ENCODE data around the gene TBC1D8. TPM values are rescaled to one million over a fixed set of nuclear protein-coding genes. Genes with fewer than 3 reads are reported as not detected.
A peak's percentile ranks its signal among the peaks of the same experiment; 100 is the strongest.

The TBC1D8 gene
- total RNA-seq, 1 donor from 2014 or later: 32.4 TPM

DNA sequence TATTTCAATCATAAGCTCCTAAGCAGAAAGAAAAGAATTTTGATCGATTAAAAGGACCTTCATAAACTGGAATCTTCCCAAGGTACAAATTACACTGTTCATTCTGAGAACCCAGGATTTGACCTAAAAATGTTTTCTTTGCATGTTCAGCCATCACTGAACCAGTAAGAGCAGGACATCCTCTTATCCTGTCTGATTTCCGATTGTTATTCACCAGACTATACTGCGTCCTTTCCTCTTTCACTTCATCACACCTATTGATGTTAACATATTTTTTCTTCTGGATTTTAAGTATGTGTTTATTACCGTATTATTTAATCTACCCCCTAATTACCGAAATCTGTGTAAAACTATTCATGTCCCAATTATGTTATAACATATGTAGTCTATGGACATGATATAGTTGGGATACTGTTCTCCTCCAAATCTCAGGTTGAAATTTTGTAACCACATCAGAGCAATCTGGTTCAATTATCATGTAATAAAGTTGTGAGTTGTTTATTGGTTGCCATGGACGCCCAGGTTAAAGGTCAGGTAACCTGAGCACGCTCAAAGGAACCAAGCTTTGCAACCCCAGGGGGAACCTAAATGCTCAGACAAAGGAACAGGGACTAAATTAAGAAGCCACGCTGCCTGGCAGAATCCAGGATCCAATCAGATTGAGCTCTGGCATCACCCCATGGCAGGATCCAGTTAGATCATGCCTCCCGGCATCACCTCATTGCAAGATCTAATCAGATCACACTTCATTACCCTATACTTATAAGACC lies 11.6 kb upstream of the TBC1D8 start:
- no peak for DNase-seq

DNA sequence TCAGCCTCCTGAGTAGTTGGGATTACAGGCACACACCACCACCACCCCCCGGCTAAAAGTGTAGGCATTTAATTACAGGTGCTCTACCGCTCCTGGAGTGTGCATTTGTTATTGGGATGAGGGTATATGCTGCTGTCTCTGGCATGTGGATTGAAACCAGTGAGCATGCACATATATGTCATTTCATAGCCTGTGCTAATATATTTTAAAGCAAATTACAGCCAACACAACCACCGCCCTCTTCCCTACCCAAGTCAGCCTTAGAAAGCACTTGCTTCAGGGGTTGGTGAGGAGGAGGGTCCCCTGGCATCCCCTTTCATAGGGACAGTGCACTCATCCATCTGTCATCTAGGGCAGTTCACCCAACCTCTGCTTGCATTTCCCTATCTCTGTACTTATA lies 10.5 kb upstream of the TBC1D8 start:
- no peak for DNase-seq

DNA sequence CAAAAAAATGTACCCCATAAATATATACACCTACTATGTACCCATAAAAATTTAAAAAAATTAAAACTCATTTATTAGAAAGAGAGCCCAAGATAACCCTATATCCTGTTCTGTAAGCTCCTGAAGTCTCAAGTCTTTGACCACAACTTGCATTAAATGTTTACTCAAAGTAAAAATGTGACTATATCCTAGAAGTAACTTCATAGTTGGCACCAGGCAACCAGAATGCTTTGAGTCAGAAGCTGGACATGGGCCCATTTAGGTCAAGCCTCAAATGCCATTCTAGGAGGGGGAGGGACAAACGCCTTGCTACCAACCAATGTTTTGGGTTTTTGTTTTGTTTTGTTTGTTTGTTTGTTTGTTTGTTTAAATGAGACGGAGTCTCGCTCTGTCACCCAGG lies 9.3 kb upstream of the TBC1D8 start:
- DNase-seq: no peak

GRCh38 chr2:101159526-101159925 lies 8.3 kb upstream of the TBC1D8 start:
- no peak for DNase-seq

DNA sequence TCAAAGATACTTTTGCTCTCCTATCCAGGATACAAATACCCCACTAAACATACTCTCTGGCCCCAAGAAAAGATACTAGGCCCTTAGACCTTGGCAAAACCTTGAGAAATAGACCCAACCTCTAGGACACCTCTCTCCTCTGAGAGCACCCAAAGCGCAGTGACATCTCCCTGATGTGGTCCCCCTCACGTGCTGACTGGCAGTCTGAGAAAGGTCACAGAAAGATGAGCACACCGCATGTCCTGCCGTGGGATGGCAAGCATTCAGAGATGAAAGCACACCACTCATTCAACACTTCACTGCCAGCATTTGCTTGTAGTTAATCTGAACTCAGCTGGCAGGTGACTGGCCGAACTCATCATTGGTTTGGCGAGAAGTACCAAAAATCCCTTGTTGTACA lies 6.1 kb upstream of the TBC1D8 start:
- DNase-seq: no peak

DNA sequence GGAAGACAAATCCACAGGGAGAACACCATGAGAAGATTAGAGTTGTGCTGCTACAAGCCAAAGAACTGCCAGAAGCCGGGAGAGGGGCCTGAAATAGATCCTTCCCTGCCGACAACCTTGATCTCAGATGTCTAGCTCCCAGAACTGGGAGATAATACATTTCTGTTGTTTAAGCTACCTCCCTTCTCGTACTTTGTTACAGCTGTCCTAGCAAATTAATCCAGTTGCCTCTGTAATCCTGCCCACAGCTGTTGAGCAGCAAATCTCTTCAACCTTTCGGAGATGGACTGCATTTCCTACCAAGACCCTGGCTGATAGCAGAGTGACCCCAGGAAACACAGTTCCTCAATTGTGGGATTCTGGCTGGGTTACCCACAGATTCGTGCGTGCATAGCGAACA lies 2.6 kb upstream of the TBC1D8 start:
- peak; percentile 68 for DNase-seq

- DNase-seq: no peak
Observed at GRCh38 chr2:101153077-101153707, 2.0 kb upstream of the TBC1D8 start.

GRCh38 chr2:101152272-101153076 lies 1.3 kb upstream of the TBC1D8 start:
- DNase-seq: peak; percentile 73

GRCh38 chr2:101151859-101152271 lies 683 bp upstream of the TBC1D8 start:
- DNase-seq: peak; percentile 30

DNA sequence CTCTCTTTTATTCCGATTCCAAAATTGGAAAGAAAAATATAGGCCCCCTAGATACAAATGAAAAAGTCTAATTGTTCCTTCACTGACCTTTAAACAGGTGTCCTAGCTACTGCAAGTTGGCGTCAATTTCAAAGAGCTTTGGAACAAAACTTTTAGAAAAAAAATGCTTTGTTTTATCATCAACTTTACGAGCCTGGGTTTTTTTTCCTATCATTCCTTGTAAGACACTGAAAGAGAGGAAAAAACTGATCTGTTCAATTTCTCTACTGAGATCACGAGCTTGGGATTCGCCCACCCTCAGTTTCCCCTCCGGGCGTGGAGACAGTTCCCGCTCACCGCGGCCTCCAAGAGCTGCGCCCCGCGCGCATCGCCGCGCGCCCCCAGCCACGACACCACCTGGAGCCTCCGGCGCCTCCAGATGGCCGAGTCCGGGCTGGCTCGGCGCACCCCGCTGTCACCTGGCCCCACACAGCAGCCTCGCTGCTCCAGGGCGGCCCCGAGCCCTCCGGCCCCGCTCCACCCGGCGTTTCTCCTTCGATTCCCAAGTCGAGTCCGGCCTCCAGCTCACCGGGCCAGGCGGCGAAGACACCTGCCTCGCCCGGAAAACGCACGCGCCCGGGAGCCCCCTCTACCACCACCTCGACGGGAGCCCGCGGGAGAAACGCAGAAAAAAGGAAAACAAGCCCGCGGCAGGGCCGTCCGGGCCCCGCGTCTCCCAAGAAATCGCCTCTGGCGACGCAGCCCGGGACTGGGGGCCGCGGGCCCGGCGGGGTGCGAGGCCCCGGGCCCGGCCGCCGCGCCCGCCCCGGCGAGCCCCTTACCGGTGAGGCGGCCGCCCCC lies 656 bp downstream of the TBC1D8 start:
- DNase-seq: peak; percentile 34

DNA sequence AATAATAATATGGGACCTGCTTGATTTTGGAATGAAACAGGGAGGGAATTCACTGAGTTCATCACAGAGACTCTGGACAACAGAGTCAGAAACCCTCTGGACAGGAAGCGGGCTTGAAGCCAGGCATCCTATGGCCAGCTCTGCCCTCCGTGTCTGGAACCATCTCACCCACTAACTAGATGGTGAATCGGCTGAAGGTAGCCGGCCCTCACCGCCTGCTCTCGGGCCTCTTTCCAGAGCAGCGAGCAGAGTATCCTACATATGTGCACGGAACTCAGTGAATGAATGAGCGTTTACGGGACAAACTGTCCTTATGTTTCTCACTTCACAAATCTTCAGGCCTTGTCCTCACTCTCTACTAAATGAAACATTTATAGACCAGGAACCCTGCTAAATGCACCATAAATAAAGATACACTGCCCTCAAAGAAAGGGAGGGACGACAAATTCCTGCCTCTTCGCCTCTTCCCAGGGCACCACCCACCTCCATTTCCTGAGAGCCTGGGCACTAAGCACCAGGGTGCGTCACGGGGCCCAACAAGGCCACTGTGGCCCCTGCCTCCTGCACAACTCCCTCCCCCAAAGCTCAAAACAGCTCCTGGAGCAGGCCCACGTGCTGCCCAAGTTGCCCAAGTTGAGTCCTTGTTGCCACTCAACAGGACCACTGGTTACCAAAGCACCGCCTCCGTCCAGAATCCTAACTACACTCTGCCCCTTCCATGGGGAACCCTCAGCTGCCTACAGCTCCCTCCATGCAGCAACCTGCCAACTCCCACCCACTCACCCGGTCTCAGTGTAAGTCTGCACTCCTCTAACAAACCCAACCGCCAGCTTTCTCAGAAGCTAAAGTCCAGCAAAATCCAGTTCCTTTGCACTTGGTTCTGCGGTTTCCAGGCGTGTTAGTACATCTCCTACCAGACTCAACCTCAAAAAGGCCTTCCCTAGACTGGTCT lies 1.7 kb downstream of the TBC1D8 start:
- DNase-seq: peak; percentile 35

DNA sequence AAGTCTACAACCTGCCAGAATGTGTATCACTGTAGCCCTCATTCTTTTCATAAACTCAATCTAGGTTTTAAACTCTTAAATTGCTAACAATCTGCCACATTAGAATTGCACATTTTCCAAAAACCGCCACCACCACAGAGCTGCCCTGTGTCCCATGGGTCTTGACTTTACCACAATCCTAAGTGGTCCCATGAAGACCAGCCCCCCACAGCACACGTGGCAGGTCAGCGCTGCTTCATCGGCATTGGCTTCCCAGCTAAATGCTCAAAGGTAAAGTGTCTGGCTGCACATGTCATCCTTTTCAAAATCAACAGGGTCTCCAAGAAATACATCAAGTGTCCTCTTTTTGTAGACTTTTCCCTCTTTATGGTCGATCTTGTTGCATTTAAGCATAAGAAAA lies 2.4 kb downstream of the TBC1D8 start:
- no peak for DNase-seq

- no peak for DNase-seq
Observed at GRCh38 chr2:101147971-101148370, 3.2 kb downstream of the TBC1D8 start.

GRCh38 chr2:101147062-101147461 lies 4.1 kb downstream of the TBC1D8 start:
- no peak for DNase-seq

GRCh38 chr2:101146535-101146934 lies 4.6 kb downstream of the TBC1D8 start:
- no peak for DNase-seq

DNA sequence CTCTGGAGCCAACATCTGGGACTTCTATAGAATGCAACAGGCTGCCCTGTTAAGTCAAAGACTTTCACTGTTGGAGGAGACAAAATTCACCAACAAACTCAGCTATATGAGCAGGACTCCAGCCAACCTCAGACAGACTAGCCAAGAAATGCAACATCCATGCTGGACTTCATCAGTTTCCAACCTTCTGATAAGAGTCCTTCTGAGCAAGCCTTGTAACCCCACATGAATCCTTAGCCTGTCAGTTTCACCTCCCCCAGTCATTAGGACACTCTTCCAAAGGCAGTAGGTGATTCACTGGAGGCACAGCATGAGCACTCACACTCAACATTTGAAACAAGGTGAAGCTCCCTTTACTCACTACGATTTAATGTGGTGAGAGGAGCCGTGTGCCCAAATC lies 5.8 kb downstream of the TBC1D8 start:
- DNase-seq: no peak

GRCh38 chr2:101142163-101142562 lies 9.0 kb downstream of the TBC1D8 start:
- no peak for DNase-seq

DNA sequence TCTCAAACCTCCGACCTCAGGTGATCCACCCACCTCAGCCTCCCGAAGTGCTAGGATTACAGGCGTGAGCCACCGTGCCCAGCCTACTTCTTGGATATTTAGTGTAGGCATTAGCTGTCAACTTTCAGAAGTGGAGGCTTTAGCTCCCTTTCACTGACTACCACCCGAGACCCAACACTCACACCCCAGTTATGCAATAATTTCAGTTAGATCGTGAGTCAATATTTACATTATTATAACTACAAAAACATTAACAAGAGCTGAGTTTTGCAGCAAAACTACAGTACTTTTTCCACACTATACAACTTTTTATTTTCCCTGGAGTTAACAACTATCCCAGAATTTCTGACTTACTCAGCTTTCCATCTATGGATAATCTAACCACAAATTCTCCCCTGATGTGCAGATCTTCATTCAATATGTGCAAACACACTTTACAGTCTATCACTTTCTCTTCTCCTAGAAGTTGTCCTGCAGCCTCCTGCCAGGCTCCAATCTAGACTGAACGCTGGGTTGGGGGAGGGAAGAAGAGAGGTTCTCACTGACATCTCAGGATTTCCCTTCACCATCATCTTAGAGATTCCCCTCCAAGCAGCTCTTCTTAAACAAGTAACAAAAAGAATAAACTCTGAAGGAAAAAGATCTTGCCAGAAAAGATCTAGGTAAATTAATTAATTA lies 10.1 kb downstream of the TBC1D8 start:
- no peak for DNase-seq

DNA sequence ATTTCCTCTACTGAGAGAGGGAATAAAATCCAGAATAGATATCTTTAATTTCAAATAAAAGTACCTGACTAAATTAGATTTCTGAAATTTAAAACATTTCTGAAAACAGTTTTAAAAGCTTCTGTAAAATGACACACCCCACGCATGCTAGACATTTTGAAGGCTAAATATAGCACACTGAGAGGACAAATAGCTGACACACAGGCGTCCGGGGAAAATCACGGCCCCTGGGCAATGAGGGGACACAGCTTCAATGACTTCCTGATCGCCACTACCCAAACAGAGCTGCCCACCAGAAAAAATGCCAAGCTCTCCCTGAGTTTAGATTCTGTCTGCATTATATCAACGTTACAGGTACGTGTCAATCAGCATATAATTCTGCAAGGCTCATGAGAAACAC lies 10.9 kb downstream of the TBC1D8 start:
- no peak for DNase-seq

GRCh38 chr2:101139495-101139894 lies 11.7 kb downstream of the TBC1D8 start:
- DNase-seq: no peak

Measured in tongue (tissue), 2 donors.